Measurements from ENCODE around the gene KRT12.

- TF ChIP-seq CTCF (IDR thresholded peaks at IDR 0.05) (no peak), POLR2A (IDR thresholded peaks at IDR 0.05) (no peak)
Measured at GRCh38 chr17:40836020-40836419, 31.0 kb downstream of the KRT12 start.

Measured in lower leg skin (tissue), 3 donors.